Head of caudate nucleus (tissue), 42 donors: ENCODE results near the gene PCBP2.
A peak's percentile ranks its signal among the peaks of the same experiment; 100 is the strongest.
"Not testable (repeated sequence)": the region's sequence is repeated elsewhere in the genome, so short reads cannot be mapped to it uniquely, and the experiment has no call there.

ENCODE experiments used
- DNase-seq, 42 donors: peaks; one replicate each; pipeline versions ENCODE4 v3.0.0 to v3.0.0-alpha.2; 2020 to 2021; ENCODE audit warnings: mixed read lengths in 7 of 42
- intact Hi-C: fragments of 100-400 bp; cut with DNase I; formaldehyde crosslinking; loops from one replicate; pipeline ENCODE4 v1.15.0; 2022

PCBP2 gene

DNA sequence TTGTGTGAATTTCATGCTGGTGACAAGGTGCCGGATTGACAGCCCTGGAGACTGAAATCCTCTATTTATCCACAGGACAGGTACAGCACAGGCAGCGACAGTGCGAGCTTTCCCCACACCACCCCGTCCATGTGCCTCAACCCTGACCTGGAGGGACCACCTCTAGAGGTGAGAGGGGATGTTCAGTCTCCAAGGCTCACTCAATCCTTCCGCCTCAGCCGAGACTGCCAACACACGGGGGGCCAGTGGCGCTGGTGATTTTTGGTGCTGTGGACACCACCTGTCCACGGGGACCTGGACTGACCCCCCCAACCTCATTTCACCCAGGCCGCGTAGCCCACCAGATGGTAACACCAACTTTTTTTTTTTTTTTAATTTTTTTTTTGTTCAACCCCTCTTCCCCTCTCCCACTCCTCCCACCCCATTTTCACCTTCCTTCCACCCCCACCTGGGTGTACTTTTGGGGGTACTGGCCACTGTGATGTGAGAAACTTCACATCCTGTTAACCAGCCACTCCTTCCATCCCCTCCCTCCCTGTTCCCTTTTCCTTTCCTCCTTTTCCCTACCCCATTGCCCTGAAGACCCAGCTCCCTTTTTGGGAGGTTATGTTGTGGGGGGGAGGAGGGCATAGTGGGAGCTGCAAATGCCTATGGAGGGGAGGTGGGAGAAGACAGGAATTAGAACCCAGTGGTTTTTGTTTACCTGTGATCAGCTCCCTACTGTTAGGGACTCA is 12.9 kb downstream of the PCBP2 start:
- intact Hi-C loops: no loop called here
- DNase-seq: no peak

DNA sequence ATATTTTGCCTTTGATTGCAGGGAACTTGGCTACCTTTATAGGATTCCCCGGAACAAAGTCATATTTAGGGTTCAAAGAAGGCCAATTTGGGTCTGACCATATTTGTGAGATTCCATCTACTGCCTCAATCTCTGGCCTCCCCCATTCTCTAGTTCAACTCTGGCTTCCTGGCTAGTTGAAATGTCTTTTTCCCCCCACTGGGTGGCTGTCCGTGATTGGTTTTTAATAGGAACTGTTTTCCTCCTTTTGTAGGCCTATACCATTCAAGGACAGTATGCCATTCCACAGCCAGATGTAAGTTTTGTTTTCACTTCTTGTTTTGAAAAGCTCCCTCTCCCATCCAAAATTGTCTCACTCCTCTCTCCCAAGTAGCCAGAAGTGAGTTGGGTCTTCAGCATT is 13.8 kb downstream of the PCBP2 start:
- intact Hi-C loops: no loop called here
- no peak for DNase-seq

DNA sequence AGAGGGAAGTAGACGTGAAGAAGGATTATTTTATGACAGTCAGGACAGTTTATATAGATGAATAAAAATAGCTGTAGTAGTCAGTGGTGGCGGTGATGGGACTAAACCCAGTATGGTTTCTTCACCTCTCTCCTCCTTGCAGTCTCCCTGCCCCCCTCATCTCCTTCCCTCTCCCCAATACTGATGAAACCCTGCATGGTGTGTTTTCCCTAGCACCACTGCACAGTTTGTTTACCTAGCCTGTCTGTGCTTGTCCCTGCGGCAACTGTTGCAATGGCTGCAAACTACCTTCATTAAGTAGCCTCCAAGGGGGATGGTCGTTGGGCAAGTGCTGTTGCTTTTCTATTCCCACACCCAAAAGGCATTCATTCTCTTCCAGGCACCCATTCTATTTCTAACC is 14.7 kb downstream of the PCBP2 start:
- intact Hi-C loops: no loop called here
- DNase-seq: no peak

DNA sequence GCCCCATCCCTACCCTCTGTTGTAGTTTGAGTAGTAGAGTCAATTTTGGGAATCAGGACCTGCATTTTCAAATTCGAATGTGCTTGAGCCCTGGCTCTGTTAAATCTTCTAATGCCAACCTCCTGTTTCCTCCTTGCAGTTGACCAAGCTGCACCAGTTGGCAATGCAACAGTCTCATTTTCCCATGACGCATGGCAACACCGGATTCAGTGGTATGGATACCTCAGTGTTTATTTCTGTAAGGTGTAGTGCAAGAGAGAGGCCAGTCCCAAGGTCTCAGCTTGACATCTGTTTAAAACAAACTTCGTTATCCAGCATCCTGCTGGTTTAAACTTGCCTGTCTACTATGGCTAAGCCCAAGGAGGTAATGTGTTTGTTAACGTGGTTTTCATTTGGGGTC is 15.2 kb downstream of the PCBP2 start:
- DNase-seq: no peak
- intact Hi-C loops: no loop called here

DNA sequence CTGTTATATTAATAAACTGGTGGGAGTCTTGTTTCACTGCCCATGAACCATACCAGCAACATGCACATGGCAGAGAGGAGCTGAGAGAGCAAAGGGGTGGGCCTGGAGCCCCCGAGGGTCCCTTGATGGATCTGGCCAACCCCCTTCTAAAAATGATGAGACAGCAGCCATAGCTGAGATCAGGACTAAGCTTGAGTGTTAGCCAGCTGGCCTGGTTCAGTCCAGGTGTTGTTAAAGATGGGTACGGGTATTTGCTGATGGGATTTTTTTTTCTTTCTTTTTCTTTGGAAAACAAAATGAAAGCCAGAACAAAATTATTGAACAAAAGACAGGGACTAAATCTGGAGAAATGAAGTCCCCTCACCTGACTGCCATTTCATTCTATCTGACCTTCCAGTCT is 16.0 kb downstream of the PCBP2 start:
- DNase-seq: no peak
- intact Hi-C loops: no loop called here

DNA sequence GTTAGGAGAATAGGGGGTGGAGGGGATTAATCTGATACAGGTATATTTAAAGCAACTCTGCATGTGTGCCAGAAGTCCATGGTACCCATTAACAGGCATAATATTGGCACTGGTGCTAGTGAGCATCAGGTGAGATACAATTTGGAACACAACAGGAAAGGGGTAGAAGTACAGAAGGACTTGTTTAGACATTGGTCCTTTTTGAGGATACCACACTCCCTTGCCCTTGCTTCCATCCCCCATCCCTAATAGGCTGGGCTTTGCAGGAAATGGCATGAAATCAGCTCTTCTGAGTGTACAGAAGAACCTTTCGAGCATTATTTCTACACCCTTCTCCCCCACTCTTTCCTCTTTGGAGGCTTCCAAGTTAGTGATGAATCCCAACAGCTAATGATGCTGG is 16.4 kb downstream of the PCBP2 start:
- intact Hi-C loops: no loop called here
- no peak for DNase-seq

DNA sequence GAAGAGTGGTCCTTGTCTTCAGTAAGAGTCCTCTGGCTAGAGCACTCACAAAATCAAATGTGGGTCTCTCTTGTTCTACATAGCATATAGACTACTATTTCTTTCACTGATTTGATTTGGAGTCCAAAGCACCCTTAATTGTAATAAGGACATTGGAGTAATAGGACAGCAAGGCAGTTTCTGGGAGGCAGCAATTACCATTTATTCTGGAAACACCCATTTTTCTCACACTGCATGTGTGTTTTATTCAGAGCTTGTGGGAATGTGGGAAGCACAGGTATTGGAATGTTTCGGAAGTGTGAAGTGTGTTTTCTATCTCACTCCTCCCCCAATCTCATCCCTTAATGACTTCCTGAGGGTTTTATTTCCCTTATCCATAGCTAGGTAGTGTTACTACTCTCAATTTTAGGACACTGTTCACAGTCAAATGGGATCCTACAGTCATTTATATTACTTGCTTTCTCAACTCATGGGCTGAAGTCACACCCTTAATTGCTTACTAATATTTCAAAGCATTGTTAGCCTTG is 20.2 kb downstream of the PCBP2 start:
- intact Hi-C loops: no loop called here
- DNase-seq: no peak

DNA sequence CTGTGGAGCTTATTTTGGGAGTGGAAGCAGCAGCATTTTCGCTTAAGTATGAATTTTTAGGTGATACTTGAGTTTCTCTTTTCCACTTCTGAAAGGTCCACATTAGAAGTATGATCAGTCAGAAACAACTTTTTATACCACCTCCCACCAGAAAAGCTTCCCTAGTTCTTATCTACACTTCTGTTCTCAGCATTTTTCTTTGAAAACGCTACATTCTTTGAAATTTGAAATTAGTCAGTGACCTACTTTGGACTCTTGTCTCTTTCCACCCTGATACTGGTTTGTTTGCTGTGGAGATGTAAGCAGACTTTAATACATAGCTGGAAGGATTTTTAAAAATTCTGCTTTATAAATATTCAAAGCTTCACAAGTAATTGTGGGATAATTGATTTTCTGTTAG is 22.2 kb downstream of the PCBP2 start:
- intact Hi-C loops: no loop called here

DNA sequence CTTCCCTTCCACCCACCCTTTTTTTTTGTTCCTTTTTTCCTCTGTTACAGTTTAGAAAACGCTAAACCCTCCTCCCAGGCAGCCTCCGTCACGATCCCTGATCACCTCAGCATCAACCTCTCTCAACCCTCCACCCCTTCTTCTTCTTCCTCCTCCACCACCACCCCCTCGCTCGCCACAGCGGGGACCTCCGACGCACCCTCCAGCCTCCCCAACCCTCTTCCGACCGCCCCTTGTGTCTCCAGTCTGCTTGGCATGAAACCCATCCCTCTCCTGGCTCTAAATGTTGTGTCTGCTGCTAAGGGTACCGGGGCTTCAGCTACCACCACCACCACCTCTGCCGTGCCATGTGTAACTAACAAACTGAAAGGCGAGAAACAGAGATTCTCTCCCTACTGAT is 22.9 kb downstream of the PCBP2 start:
- DNase-seq: peak in 1 of 42 donors; percentile 47
- intact Hi-C loops: no loop called here

More for the DNA sequence above, 22.2 kb downstream of the PCBP2 start:
- DNase-seq: no peak

DNA sequence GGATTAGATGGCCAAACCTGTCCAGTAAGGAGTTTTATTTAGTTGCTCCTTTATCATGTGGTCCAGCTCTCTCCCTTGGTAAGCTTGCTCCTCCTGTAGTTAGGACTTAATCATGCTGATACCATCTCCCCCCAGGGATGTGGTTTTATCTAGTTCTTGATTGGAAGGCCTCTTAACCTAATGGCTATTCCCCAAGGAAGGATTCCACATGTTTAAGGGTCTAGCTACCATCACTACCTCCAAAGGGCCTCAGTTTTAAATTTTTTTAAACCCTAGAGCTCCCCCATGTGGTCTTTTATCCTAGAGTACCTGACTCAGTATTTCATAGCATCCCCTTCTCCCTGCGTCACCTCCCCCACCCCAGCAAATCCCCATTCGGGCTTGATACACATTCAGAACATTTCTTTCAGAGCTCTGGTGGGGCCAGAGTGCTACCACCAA is 24.9 kb downstream of the PCBP2 start:
- no peak for DNase-seq
- intact Hi-C loops: no loop called here

DNA sequence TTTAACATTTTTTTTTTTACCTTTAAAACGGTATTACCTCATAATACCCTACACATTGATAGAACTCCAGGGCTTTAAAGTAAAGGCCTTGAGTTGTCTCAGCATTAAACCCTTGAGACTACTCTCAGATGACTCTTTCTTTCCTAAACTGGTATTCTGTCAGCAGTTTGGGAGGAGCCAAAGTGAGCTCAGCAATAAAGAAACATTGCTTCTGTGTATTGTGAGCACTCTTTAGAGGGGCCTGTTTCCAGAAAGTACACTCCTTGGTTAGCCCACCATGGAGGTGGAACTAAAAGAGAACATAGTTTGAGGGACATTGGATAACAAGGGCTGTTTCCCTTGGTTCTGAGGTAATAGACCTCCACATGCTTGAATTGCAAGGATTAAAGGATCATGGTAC is 27.0 kb downstream of the PCBP2 start:
- no peak for DNase-seq
- intact Hi-C loops: no loop called here

DNA sequence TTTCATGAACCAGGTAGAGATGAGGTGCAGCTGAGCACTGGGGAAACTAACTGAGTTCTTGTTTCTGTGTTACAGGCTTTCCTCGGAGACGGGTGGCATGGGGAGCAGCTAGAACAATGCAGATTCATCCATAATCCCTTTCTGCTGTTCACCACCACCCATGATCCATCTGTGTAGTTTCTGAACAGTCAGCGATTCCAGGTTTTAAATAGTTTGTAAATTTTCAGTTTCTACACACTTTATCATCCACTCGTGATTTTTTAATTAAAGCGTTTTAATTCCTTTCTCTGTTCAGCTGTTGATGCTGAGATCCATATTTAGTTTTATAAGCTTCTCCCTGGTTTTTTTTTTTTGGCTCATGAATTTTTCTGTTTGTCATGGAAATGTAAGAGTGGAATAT is 27.4 kb downstream of the PCBP2 start:
- no peak for DNase-seq
- intact Hi-C loops: no loop called here

DNA sequence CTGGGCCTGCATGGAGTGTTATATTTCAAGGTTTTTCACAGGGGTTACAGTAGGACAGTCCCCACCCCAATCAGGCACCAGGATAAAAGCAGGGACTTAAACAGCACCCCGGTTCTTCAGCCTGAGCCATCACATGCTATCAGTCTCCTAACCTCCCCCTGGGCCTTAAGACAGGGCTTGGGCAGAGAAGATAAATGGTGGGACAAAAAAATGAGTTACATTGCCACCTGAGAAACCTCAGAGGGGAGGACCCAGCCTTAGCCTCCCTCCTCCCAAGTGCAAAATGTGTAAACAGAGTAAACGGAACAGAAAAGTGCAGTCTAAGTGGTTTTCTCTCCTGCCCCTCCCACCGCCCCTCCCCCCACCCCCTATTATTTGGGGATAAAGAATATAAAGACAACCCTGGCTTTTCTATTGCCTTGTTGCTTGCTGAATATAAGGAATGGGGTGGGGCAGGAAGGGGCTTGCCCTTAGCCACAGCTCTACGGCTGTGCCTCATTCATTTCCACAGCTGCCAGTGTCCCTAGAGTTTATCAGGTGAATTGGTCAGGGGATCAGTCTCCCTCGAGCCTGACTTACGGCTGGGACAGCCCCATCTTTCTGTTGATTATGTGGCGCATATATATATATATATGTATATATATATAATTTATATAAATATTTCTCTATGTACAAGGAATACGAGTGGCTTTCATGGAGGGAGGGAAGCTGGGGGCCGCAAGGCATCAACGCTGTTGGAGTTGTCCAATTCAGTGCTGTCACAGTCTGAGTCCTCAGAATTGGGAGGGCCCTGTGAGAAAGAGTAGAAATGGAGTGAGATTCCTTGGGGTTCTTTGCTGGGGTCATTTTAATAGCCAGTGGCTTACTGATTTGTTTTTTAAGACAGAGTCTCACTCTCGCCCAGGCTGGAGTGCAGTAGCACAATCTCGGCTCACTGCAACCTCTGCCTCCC is 28.9 kb downstream of the PCBP2 start:
- DNase-seq: no peak
- intact Hi-C loops: no loop called here

DNA sequence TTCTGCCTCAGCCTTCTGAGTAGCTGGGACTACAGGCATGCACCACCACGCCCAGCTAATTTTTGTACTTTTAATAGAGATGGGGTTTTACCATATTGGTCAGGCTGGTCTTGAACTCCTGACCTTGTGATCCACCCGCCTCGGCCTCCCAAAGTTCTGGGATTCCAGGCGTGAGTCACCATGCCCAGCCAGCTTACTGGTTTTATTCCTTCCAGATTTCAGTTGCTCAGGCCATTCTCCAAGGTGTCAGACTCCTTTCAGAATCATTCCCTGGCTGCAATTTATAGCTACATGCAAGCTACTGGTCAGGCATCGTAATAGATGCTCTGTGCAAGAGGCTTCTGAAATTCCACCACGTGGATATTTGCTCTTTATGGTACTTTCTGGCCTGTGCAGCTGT is 29.6 kb downstream of the PCBP2 start:
- intact Hi-C loops: not testable (repeated sequence)
- DNase-seq: peak in 1 of 42 donors; percentile 3

DNA sequence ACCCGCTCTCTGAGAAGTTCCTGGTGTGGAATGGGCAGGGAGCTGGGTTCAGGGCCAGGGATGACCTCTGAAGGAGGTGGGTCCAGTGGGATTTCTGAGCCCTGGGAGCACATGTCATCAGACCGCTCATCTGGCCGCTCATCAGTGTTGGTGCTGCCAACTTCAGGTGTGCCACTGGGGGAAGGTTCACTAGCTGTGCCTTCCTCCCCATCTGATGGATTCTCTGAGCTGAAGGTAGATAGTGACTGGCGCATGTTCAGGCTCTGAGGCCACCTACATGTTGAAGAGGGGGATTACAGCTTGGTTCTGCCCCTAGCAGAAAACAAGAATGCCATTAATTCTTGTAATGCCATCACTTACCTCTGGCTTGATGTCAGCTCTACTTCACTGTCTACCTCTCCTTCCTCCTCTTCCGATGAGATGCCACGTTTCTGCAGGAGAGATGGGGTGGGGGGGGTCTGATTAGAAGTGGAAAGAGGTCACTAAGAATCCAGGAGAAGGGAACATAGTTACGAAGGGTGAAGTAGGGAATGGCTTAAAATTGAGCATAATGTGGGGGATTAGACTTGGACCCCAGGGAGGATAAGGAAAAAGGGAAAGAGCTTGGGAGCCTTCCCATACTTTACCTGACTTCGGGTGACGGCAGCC is 30.2 kb downstream of the PCBP2 start:
- DNase-seq: no peak
- intact Hi-C loops: no loop called here

DNA sequence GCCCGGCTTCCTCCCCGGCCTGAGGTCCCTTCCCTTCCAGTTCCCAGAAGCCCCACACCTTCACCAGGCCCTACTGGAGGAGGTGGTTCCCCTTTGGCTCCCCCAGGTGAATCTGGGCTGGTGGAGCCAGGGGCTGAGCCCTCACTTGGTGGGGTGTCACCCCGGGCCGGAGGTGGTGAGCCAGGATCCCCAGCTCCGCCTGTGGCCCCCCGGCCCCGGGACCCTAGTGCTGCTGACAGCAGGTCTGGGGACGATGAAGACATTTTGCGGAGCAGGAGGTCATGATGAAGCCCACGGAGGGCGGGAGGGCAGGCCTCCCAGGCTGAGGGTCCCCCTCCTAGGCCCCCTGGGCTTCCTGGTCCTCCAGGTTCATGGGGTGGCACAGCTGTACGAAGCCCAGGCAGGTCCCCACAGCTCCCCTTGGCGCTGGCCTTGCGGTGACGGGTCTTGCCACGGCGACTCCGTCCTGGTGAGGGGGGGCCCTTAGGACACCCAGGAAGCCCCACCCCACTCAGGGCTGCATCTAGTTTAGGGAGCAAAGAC is 30.8 kb downstream of the PCBP2 start:
- no peak for DNase-seq
- intact Hi-C loops: no loop called here

DNA sequence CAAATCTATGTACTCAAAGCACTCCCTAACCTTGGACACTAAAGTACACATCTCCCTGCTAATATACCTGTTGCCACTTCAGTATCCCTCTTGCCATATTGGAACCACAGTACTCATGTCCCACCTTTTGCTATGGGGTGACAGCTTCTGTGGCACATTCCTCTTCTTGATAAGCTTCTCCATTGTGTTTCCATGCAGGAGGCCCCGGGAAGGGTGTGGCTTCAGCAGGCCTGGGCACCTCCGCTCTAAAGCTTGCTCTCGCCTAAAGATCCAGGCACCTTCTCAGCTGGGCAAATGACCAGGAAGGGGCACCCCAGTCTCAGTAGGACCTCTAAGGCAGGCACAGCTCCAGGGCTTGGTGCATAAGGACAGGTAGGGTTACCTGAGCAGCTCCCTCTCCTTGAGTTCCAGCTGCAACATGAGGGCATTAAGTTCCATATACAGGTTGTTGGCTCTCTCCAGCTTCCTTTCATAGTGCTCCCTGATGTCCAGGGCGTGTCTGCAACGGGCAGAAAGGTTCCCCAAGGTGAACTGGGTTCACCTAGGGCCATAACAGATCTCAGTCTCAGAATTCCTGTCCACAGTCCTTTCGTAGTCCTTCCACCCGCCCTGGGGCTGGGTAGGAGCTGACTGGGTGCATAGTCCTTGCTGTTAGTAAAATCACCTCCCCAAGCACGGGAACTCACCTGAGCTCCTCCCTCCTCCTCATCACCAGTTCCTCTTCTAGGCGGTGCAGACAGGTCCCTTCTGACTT is 31.5 kb downstream of the PCBP2 start:
- DNase-seq: no peak
- intact Hi-C loops: no loop called here

DNA sequence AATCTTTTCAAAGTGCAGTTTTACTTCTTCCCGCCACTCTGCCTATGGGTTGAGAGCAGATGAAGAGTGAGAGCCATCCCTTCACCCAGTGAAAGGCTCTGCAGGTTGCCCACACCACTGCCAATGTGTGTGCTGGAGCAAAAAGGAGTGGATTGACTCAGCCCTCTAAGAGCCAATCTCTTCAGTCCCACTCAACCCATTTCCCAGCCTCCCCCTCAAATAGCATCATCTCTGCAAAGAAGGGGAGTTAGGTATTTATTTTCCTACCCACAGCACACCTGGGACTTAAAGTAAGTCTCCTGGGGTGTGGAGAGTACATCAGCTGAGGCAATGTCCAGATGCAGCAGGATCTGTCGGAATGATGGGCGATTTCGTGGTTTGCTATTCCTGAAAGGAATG is 32.1 kb downstream of the PCBP2 start:
- DNase-seq: no peak
- intact Hi-C loops: no loop called here
